HG03342 (cell line): ENCODE data around the gene GRAMD4.

Experiments used
- ATAC-seq: cut with Tn5 transposase; IDR thresholded peaks from one replicate; pipeline ENCODE4 v1.9.1; 2021; ENCODE audit warnings: mild to moderate bottlenecking, moderate library complexity; ENCODE audit not compliant: unreplicated experiment

GRAMD4 gene

DNA sequence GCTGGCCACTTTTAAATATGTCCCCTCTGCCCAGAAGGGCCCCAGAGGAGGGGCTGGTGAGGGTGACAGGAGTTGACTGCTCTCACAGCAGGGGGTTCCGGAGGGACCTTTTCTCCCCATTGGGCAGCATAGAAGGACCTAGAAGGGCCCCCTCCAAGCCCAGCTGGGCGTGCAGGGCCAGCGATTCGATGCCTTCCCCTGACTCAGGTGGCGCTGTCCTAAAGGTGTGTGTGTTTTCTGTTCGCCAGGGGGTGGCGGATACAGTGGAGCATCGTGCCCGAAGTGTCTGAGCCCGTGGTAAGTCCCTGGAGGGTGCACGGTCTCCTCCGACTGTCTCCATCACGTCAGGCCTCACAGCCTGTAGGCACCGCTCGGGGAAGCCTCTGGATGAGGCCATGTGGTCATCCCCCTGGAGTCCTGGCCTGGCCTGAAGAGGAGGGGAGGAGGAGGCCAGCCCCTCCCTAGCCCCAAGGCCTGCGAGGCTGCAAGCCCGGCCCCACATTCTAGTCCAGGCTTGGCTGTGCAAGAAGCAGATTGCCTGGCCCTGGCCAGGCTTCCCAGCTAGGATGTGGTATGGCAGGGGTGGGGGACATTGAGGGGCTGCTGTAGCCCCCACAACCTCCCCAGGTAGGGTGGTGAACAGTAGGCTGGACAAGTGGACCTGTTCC lies 46.5 kb downstream of the GRAMD4 start:
- no peak for ATAC-seq

GRCh38 chr22:46667245-46667623 lies 47.0 kb downstream of the GRAMD4 start:
- no peak for ATAC-seq

DNA sequence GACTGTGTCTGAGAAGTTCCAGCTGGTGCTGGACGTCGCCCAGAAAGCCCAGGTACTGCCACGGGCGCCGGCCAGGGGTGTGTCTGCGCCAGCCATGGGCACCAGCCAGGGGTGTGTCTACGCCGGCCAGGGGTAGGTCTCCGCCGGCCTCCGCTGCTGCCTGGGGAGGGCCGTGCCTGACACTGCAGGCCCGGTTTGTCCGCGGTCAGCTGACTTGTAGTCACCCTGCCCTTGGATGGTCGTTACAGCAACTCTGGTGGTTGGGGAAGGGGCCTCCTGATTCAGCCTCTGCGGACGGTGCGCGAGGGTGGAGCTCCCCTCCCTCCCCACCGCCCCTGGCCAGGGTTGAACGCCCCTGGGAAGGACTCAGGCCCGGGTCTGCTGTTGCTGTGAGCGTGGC lies 47.9 kb downstream of the GRAMD4 start:
- no peak for ATAC-seq

DNA sequence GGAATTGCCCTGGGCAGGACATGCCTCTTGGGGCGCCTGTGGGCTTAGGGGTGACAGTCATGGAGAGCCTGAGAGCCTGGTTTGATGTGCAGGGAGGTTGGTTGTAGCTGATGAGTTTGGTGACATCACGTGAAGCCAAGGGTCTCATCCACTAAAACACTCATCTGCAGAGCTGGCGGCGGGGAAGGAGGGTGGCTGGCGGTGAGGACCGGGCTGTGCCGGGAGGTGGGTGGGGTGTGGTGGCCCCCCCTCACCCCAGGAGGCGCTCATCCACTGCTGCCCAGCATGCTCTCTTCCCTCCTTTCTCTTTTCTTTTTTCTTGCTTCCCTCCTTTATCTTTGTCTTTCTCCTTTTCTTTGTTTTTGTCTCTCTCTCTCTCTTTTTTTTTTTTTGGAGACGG lies 49.0 kb downstream of the GRAMD4 start:
- ATAC-seq, result no peak

GRCh38 chr22:46671824-46672432 lies 51.7 kb downstream of the GRAMD4 start:
- no peak for ATAC-seq

- no peak for ATAC-seq
Measured at GRCh38 chr22:46672731-46673130, 52.5 kb downstream of the GRAMD4 start.

- no peak for ATAC-seq
Measured at GRCh38 chr22:46673205-46673604, 53.0 kb downstream of the GRAMD4 start.

- ATAC-seq, result no peak
Measured at GRCh38 chr22:46673662-46674236, 53.6 kb downstream of the GRAMD4 start.

- no peak for ATAC-seq
Measured at GRCh38 chr22:46674367-46674781, 54.2 kb downstream of the GRAMD4 start.

DNA sequence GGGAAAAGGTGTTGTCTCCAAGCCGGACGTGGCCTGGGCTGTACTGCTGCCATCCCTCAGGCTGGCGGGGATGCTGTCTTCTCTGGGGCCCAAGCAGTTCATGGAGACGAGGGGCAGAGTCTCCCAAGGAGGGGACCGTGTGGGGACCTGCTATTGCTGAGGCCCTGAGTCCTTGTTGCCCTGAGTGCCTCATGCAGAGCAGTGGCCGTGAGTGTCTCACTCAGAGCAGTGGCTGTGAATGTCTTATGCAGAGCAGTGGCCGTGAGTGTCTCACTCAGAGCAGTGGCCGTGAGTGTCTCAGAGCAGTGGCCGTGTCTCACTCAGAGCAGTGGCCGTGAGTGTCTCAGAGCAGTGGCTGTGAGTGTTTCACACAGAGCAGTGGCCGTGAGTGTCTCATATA lies 54.7 kb downstream of the GRAMD4 start:
- ATAC-seq, result no peak

- ATAC-seq, result no peak
Measured at GRCh38 chr22:46675479-46675878, 55.3 kb downstream of the GRAMD4 start.

- no peak for ATAC-seq
Measured at GRCh38 chr22:46675938-46676337, 55.8 kb downstream of the GRAMD4 start.

DNA sequence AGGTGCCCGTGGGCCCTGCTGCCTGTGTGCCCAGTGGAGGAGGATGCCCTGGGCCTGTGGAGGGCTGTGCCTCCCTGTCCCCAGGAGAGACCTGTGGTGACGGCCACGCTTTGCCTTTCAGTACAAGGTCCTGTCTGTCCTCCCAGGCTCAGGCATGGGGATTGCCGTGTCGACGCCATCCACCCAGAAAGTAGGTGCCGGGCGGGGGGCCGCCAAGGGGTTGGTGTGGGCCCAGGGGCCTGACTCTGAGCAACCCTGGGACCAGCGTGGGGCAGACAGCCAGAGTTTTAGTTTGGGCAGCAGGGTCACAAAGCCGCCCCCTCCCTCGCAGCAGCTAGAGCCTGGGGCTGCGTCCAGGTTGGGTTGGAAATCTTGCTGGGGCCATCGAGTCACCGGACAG lies 56.3 kb downstream of the GRAMD4 start:
- ATAC-seq, result no peak

DNA sequence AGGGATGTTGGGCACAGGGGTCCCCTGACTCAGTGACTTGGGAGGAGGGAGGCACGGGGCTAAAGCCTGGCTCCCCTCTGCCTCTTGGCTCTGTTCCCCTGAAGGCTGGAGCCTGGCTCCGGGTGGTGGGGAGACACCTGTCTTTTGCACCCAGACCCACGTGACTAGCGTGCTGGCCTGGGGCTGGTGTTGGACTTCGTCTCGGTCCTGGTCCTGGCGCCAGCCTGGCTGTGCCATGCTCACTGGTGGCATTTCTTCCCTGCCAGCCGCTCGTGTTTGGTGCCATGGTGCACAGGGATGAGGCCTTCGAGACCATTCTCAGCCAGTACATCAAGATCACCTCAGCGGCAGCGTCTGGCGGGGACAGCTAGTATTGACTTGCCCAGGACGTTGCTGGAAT lies 56.7 kb downstream of the GRAMD4 start:
- ATAC-seq, result no peak

- ATAC-seq, result no peak
Measured at GRCh38 chr22:46677323-46678002, 57.3 kb downstream of the GRAMD4 start.

- ATAC-seq, result no peak
Measured at GRCh38 chr22:46678003-46678657, 57.9 kb downstream of the GRAMD4 start.

GRCh38 chr22:46678785-46679700 lies 58.9 kb downstream of the GRAMD4 start:
- ATAC-seq, result no peak

GRCh38 chr22:46679706-46680269 lies 59.6 kb downstream of the GRAMD4 start:
- no peak for ATAC-seq

DNA sequence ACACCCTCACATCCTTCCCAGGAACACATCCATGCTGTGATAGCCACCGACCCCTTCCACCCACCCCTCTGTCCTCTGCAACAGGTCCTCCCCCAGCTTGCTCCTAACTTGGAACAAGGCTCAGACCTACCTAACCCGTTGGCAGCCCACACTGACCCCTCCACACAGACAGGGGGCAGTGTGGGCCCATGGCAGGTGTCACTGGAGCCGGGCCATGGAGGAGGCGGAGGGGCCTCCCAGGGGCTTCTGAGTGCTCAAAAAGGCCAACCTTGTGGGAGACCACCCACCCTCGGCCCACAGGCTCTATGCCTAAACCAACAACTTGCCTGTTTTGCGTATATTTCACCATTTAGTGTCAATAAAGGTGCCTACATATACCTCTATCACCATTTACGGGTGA lies 60.8 kb downstream of the GRAMD4 start:
- no peak for ATAC-seq
